Liver (tissue), 9 donors: ENCODE results near the gene TIMM23B. TPM values are rescaled to one million over a fixed set of nuclear protein-coding genes. Genes with fewer than 3 reads are reported as not detected.
"Not testable (repeated sequence)": the region's sequence is repeated elsewhere in the genome, so short reads cannot be mapped to it uniquely, and the experiment has no call there.

Source experiments
- DNase-seq: peaks from one replicate; pipeline ENCODE4 v3.0.0-alpha.2; 2017; ENCODE audit warnings: low spot score
- H3K27ac ChIP-seq, 2 donors: one replicate each; pipeline ENCODE4 v1.7.0; 2013; ENCODE audit warnings: inconsistent platforms in 2 of 2, low read length in 2 of 2, control low read depth in 1 of 2, low read depth in 1 of 2, mild to moderate bottlenecking in 1 of 2
- H3K27me3 ChIP-seq, 4 donors: one replicate each; pipeline versions ENCODE4 v1.6.1 to v1.7.0; 2013; ENCODE audit warnings: low read length in 3 of 4, inconsistent platforms in 1 of 4, mild to moderate bottlenecking in 1 of 4, moderate library complexity in 1 of 4; ENCODE audit not compliant: control insufficient read depth in 4 of 4, insufficient read depth in 4 of 4
- H3K36me3 ChIP-seq, 4 donors: one replicate each; pipeline versions ENCODE4 v1.6.1 to v1.7.0; 2013; ENCODE audit warnings: low read length in 3 of 4, mild to moderate bottlenecking in 3 of 4, low read depth in 1 of 4, moderate library complexity in 1 of 4; ENCODE audit not compliant: control insufficient read depth in 4 of 4, insufficient read depth in 3 of 4
- H3K4me1 ChIP-seq, 4 donors: one replicate each; pipeline versions ENCODE4 v1.6.1 to v1.7.0; 2013; ENCODE audit warnings: low read length in 3 of 4, mild to moderate bottlenecking in 3 of 4, moderate library complexity in 1 of 4; ENCODE audit not compliant: control insufficient read depth in 4 of 4, insufficient read depth in 4 of 4
- H3K4me3 ChIP-seq, 3 donors: one replicate each; pipeline versions ENCODE4 v1.6.1 to v1.7.0; 2013; ENCODE audit warnings: low read length in 3 of 3, control low read depth in 1 of 3, low read depth in 1 of 3, mild to moderate bottlenecking in 1 of 3
- H3K9ac ChIP-seq, 2 donors: one replicate each; pipeline ENCODE4 v1.7.0; 2013; ENCODE audit warnings: low read length in 2 of 2, mild to moderate bottlenecking in 2 of 2, moderate library complexity in 2 of 2, control low read depth in 1 of 2, low read depth in 1 of 2
- H3K9me3 ChIP-seq, 4 donors: one replicate each; pipeline versions ENCODE4 v1.6.1 to v1.7.0; 2013; ENCODE audit warnings: low read length in 3 of 4; ENCODE audit not compliant: control insufficient read depth in 4 of 4
- WGBS: extraction: QIAGEN DNeasy Blood & Tissue Kit; methylation state at CpG from one replicate; pipeline ENCODE4 v1.1.7; 2013; 5-methylcytosine and 5-hydroxymethylcytosine counted together
- polyA plus RNA-seq, 2 donors: library from polyadenylated mRNA; stranded (reverse) in 1 of 2; unstranded in 1 of 2; fragments of 200-250 nt in 1 of 2; fragments of >200 nt in 1 of 2; fragmentation: Nextera tagmentation in 1 of 2; extraction: Ambion mirVana in 1 of 2; gene quantifications; one replicate each; pipeline versions ENCODE4 v1.2.1 to v1.2.3, GENCODE V29; 2013 to 2015
- total RNA-seq, 2 donors: library from RNA; depleted of rRNA; stranded (reverse); fragments of >200 nt; gene quantifications; one replicate each; pipeline ENCODE4 v1.2.3, GENCODE V29; 2014
- donor health status: healthy.
- donor health status: healthy.
- donor health status: healthy.
- donor health status: healthy.
- donor health status: healthy.

TIMM23B gene
- total and polyA plus RNA-seq, 4 donors: 6.2 to 23.1 (median 9.7) TPM

- 97% methylated on average over 16 of the region's 18 CpGs for WGBS
- H3K27me3 ChIP-seq, H3K9me3 ChIP-seq: not testable (repeated sequence)
Observed at GRCh38 chr10:49988376-49988775, 46.5 kb downstream of the TIMM23B start, which contains the start of gene AGAP6. TSS of gene AGAP6 (plus strand) at chr10:49988406. CDS start at chr10:49988716, 310 bp downstream.

DNA sequence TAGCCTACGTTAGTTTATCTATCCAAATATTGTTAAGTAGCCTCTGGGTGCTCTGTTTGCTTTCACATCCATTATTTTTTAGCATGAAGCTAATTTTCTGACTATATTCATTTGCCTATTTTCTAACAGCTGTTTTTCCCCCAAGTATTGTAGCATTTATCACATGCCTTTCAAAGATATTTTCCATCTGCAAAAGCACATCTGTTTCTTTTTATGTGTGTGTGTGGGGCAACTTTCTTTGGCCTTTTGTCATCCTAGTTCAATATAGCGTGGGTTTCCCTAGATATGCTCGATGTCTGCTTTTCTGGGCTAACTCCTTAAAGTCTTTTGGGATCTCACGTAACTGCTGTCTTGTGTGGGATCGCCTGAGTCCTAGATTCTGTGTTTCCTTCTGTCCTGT lies 53.5 kb downstream of the TIMM23B start:
- H3K9ac ChIP-seq, H3K36me3 ChIP-seq, H3K4me3 ChIP-seq, DNase-seq, H3K27me3 ChIP-seq, H3K27ac ChIP-seq, H3K9me3 ChIP-seq, H3K4me1 ChIP-seq: not testable (repeated sequence)
- WGBS: 92% methylated on average over 5 of the region's 5 CpGs

More at GRCh38 chr10:49988376-49988775, 46.5 kb downstream of the TIMM23B start, which contains the start of gene AGAP6:
- not testable (repeated sequence) for DNase-seq, H3K36me3 ChIP-seq, H3K4me3 ChIP-seq, H3K4me1 ChIP-seq, H3K27ac ChIP-seq, H3K9ac ChIP-seq

DNA sequence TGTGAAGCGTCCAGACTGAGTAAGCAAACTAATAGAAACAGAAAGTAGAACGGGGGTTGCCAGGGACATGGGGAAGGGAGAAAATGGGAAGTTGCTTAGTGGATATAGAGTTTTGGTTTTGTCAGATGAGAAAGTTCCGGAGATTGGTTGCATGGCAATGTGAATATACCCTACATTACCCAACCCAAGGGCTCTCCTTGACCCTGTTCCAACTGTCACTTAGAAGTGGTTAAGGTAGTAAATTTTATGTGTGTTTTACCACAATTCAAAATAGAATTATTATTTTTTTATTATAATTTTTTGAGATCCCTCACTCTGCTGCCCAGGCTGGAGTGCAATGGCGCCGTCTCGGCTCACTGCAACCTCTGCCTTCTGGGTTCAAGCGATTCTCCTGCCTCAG lies 72.2 kb downstream of the TIMM23B start:
- H3K27me3 ChIP-seq, DNase-seq, H3K4me1 ChIP-seq, H3K9me3 ChIP-seq, H3K4me3 ChIP-seq, H3K36me3 ChIP-seq, H3K9ac ChIP-seq, H3K27ac ChIP-seq: not testable (repeated sequence)
- 89% methylated on average over 5 of the region's 7 CpGs for WGBS

GRCh38 chr10:50015596-50016220 lies 73.9 kb downstream of the TIMM23B start:
- H3K9me3 ChIP-seq, H3K9ac ChIP-seq: not testable (repeated sequence)

DNA sequence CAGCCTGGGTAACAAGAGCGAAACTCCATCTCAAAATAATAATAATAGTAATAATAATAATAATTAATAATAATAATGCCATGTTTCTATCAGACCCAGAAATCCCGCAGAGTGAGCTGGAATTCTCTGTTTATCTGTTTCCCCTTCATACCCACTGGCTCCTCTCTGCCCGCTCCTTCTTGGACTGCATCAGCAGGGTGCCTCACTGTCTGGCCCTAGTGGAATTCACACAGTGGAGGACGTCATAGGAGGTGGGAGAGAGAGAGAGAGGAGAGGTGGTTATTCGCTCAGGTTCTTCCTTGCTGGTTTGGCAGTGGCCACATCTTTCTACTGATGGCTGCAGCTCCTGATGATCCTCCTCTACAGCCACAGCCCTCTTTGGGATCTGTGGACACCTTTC lies 75.1 kb downstream of the TIMM23B start:
- not testable (repeated sequence) for H3K4me1 ChIP-seq, DNase-seq
- WGBS: 87% methylated on average over 5 of the region's 5 CpGs

More at GRCh38 chr10:50015596-50016220, 73.9 kb downstream of the TIMM23B start:
- 89% methylated on average over 9 of the region's 9 CpGs for WGBS
- H3K4me3 ChIP-seq, H3K4me1 ChIP-seq, H3K27ac ChIP-seq, DNase-seq, H3K27me3 ChIP-seq, H3K36me3 ChIP-seq: not testable (repeated sequence)

DNA sequence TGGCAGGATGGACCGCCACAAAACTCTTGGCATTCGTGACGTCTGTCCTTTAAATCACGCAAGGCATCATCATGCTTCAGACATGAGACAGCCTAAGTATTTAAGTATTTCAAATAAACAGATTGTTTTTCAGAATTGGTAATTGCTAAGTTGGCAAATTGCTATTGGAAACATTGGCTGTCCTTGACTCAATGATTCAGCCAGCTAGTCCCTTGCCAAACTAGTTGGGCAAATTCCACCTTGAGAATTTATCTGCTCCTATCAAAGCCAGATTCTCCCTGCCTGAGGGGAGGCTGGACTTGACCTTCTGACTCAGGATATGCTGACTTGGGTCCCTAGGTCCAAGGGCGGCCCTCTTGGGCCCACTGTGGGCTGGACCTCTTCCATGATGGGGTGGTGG lies 75.8 kb downstream of the TIMM23B start:
- H3K36me3 ChIP-seq: not testable (repeated sequence)
- WGBS: 96% methylated on average over 5 of the region's 5 CpGs

More for the DNA sequence above, 75.1 kb downstream of the TIMM23B start:
- not testable (repeated sequence) for H3K36me3 ChIP-seq, H3K27ac ChIP-seq, H3K9me3 ChIP-seq, H3K27me3 ChIP-seq, H3K4me3 ChIP-seq, H3K9ac ChIP-seq

GRCh38 chr10:50019279-50019678 lies 77.4 kb downstream of the TIMM23B start:
- DNase-seq, H3K27ac ChIP-seq, H3K27me3 ChIP-seq, H3K36me3 ChIP-seq, H3K4me3 ChIP-seq, H3K9ac ChIP-seq, H3K4me1 ChIP-seq, H3K9me3 ChIP-seq: not testable (repeated sequence)
- 87% methylated on average over 3 of the region's 3 CpGs for WGBS

More for the DNA sequence above, 75.8 kb downstream of the TIMM23B start:
- H3K9ac ChIP-seq, DNase-seq, H3K27me3 ChIP-seq, H3K27ac ChIP-seq, H3K9me3 ChIP-seq, H3K4me1 ChIP-seq, H3K4me3 ChIP-seq: not testable (repeated sequence)

- not testable (repeated sequence) for H3K4me3 ChIP-seq, H3K36me3 ChIP-seq, DNase-seq, H3K9me3 ChIP-seq, H3K4me1 ChIP-seq, H3K27me3 ChIP-seq, H3K9ac ChIP-seq, H3K27ac ChIP-seq
- 87% methylated on average over 13 of the region's 13 CpGs for WGBS
Observed at GRCh38 chr10:50020451-50021024, 78.7 kb downstream of the TIMM23B start.
